ENCODE measurements around the gene INPP5B.
A peak's percentile ranks its signal among the peaks of the same experiment; 100 is the strongest.
"Not testable (repeated sequence)": the region's sequence is repeated elsewhere in the genome, so short reads cannot be mapped to it uniquely, and the experiment has no call there.

The INPP5B gene

GRCh38 chr1:37946703-37947360, at the start of gene INPP5B:
Gene INPP5B (minus strand): TSS chr1:37947053. CDS start chr1:37946308, 745 bp downstream.
- peak; percentile 91 for DNase-seq

GRCh38 chr1:37995751-37996345, 49.0 kb upstream of the INPP5B start:
- no peak for DNase-seq

GRCh38 chr1:37994886-37995566, 48.2 kb upstream of the INPP5B start:
- no peak for DNase-seq

GRCh38 chr1:37989361-37989930, 42.6 kb upstream of the INPP5B start:
- DNase-seq = no peak

- no peak for DNase-seq
Observed at GRCh38 chr1:37987679-37988078, 40.8 kb upstream of the INPP5B start.

DNA sequence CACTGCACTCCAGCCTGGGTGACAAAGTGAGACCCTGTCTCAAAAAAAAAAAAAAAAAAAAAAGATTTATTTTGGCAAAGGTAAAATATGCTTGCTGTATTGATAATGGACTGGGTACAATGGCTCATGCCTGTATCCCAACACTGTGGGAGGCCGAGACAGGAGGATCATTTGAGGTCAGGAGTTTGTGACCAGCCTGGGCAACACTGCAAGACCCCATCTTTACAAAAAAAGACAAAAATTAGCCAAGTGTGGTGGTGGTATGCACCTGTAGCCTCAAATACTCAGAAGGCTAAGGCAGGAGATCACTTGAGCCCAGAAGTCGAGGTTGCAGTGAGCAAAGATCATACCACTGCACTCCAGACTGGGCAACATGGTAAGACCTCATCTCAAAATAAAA, 36.7 kb upstream of the INPP5B start:
- no peak for DNase-seq

DNA sequence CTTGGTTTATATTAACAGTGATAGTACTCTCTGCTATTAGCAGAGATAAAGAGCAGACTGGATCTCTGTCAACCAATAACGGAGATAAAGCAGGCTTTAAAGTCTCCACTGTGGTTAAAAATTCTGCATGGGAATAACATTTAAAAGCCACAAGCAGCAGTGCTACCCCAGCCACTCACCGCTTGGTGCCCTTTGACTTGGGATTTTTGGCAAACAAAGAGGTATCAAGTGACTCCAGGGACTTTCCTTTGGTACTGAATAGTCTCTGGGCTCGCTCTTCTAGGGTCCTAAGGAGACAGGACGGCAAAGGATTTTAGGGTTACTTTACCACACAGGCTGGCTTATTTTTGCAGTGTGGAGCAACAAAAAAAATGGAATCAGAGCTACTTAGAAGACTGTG, 31.7 kb upstream of the INPP5B start:
- no peak for DNase-seq

DNA sequence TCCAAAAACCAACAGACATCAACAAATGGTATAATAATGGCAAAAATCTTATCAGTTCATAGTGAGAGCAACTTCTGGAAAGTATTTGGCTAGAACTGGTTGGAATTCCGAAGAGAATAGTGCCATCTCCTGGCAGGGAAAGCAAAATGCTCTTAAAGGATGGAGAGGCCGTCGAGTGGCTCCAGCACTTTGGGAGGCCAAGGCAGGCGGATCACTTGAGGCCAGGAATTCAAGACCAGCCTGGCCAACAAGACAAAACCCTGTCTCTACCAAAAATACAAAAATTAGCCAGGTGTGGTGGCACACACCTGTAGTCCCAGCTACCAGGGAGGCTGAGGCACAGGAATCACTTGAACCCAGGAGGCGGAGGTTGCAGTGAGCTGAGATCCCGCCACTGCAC, 28.2 kb upstream of the INPP5B start:
- DNase-seq = peak; percentile 49

DNA sequence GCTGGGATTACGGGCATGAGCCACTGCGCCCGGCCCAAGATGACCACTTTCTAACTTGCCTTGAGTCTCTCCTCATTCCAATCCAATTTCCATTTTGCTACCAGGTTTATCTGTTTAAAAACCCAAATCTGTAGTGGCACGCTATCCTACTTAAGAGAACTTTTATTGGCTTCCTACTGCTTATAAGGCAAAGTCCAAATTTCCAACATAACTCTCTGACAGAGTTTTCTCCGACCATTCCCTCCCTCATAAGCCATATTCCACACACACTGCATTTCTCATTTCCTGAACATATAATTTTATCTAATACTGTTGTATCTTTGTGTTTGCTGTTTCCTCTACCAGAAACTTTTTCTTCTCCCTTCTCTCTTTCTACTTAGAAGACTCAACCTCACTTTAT, 27.7 kb upstream of the INPP5B start:
- no peak for DNase-seq

- not testable (repeated sequence) for DNase-seq
Observed at GRCh38 chr1:37973684-37974083, 26.8 kb upstream of the INPP5B start.

- DNase-seq = no peak
Observed at GRCh38 chr1:37965301-37965700, 18.4 kb upstream of the INPP5B start.

GRCh38 chr1:37964106-37964505, 17.3 kb upstream of the INPP5B start:
- DNase-seq = not testable (repeated sequence)

GRCh38 chr1:37958690-37959089, 11.8 kb upstream of the INPP5B start:
- DNase-seq = no peak

GRCh38 chr1:37955685-37956084, 8.8 kb upstream of the INPP5B start:
- DNase-seq = no peak

- peak; percentile 30 for DNase-seq
Observed at GRCh38 chr1:37954316-37954971, 7.6 kb upstream of the INPP5B start.

DNA sequence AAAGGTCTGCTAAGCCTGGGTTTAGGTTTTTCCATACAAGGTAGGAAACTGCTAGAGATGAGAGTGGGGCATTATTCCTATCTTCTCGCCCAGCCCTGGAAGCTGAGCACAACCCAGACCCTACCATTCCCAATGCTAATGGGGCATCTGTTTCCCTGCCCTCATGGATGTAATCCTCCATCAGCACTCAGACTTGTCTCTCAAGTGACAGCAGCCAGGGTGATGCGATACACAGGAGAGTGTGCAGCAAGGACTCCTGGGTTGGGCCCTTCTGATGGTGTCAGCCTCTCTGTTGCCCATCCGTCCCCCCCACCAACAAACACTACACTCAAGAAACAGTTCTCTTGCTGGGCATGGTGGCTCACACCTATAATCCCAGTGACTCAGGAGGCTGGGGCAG, 5.9 kb upstream of the INPP5B start:
- no peak for DNase-seq

- no peak for DNase-seq
Observed at GRCh38 chr1:37951783-37952624, 5.2 kb upstream of the INPP5B start.

- no peak for DNase-seq
Observed at GRCh38 chr1:37951041-37951782, 4.4 kb upstream of the INPP5B start.

- no peak for DNase-seq
Observed at GRCh38 chr1:37949524-37950152, 2.8 kb upstream of the INPP5B start.

GRCh38 chr1:37948841-37949240, 2.0 kb upstream of the INPP5B start:
- DNase-seq = no peak

DNA sequence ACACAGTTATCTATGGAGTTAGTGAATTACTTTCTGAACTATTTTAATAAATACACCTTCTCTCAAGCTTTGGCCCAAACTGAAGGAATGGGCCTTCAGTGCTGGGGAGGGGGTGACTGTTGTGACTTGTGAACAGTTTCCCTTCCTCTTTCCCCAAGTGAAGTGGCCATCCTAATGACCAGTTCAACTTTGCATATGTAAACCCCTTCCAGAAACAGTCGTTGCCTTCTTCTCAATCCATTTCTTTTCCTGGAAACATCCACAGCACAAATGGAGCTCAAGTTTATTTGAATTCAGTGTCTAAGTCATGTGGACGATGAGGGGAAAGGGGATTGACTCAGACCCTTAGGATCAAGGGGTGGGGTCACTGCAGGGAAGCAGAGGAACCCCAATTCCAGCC, 1.3 kb upstream of the INPP5B start:
- DNase-seq = no peak
